GM19438 (cell line): Measurements from ENCODE around the gene PTCD2.

Source experiments
- ATAC-seq: cut with Tn5 transposase; IDR thresholded peaks from one replicate; pipeline ENCODE4 v1.9.1; 2021; ENCODE audit warnings: low read depth; ENCODE audit not compliant: unreplicated experiment

PTCD2 gene

GRCh38 chr5:72408603-72409002 is 88.4 kb downstream of the PTCD2 start:
- ATAC-seq = no peak

DNA sequence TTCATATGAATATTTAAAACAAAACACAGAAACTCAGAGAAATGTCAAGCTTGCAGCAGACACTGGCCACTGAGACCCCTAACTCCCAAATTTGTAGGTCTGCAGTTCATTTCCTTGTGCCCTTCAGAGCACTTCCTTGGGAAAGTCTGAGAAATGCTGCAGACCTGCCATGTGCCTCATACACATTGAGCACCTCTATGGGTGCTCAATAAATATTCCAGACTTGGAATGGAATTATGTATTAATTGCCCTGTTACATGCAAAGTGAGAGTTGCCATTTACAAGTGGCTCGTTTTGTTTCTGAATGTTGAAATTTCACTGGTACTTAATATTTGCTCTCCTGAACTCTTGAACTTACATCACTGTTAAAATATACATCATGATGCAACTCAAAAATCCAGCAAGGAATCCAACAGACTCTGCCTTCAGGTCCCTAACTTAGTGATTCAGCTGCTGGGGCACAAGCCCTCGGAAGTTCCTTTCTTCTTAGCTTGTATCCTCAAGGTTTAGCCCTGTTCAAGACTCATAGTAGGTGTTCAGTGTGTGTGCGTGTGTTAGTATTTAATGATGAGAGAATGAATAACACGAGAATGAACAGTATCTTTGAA is 90.6 kb downstream of the PTCD2 start:
- ATAC-seq = no peak

DNA sequence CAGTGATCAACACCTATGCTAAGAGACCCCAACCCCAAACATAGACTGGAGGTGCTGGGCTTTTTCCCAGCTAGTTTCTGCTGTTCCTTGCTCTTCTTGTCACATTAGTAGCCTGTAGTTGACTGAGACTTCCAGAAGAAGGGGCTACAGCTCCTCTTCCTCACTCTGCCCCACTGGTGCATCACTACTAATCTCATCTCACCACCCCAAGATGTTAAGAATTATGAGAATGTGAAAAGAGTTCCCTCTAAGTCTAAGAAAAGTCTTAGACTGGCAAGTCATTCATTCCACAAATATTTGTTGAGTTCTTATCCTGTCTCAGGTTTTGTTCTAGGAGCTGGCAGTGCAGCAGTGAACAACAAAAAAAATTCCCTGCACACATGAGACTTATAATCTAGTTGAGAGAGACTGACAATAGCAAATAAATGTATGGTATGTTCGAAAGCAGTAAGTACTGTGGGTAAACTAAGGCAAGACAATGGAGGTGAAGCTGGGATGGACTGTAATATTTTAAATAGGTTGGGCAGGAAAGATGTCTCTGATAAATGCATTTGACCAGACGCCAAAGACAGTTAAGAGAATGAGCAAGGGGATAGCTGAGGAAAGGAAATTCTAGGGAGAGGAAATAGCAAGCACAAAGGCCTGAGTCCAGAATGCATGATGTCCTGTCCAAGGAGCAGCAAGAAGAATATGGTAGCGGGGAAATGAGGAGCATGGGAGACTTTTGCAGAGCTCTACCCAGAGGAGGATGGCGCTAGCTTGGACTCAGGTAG is 92.3 kb downstream of the PTCD2 start:
- ATAC-seq = no peak

DNA sequence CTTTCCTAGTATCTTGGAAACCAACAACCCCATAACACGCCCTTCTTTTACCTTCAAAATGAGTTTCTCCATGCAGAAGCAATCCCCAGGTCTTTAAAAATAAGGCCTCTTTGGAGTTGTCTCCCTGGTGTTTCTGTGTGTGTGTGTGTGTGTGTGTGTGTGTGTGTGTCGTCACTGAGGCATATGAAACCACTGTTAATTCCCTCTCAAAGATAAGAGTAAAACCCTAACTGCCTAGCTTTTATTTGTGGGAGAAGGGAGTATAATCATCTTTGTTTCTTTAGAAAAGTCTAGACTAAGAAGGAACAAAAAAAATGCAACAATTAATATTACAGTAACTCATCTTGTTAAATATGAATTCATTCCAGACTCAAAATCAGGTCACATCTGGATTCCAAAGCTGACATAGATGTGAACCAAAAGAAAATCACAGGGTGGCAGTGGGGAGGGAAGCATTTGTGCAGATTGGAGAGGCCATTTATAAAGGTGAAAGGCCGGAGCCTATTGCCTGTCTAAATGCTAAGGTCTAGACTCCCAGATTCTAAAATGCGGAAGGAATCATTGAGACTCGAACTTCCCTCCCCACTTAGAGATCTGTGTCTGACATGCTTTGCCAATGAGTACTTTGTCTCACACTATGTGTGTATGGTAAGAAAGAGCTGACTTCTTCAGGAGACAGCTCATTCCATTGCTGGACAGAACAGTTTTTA is 95.6 kb downstream of the PTCD2 start:
- ATAC-seq = no peak

GRCh38 chr5:72417333-72418062 is 97.3 kb downstream of the PTCD2 start:
- no peak for ATAC-seq
